OCI-LY1 (cell line): Measurements from ENCODE around the gene IL15RA.

Experiments used
- H2AFZ ChIP-seq: fragments of 200-600 bp; sonication (generic), shearing (Covaris generic); 2 replicates; pipeline ENCODE4 v1.6.0; 2014; ENCODE audit warnings: antibody characterized with exemption, mild to moderate bottlenecking, low read length
- H3F3A ChIP-seq: fragments of 200-600 bp; sonication (generic), shearing (Covaris generic); 2 replicates; pipeline ENCODE4 v1.6.0; 2014; ENCODE audit warnings: mild to moderate bottlenecking, antibody characterized with exemption, low read length, moderate library complexity; ENCODE audit not compliant: insufficient read depth
- H3K27ac ChIP-seq: fragments of 200-600 bp; sonication (generic); 2 replicates; pipeline ENCODE4 v1.5.1; 2014; ENCODE audit warnings: low read length, mixed run types, mild to moderate bottlenecking, low read depth; ENCODE audit not compliant: poor library complexity, severe bottlenecking
- H3K27me3 ChIP-seq: fragments of 200-600 bp; sonication (generic); 2 replicates; pipeline ENCODE4 v1.6.0; 2014; ENCODE audit warnings: antibody characterized with exemption, mild to moderate bottlenecking, low read length, moderate library complexity; ENCODE audit not compliant: insufficient read depth
- H3K36me3 ChIP-seq: fragments of 200-600 bp; sonication (generic); 2 replicates; pipeline ENCODE4 v1.6.1; 2014; ENCODE audit warnings: mild to moderate bottlenecking, antibody characterized with exemption, low read length, moderate library complexity, mixed read lengths; ENCODE audit not compliant: insufficient read depth
- H3K4me1 ChIP-seq: fragments of 200-600 bp; sonication (generic); 2 replicates; pipeline ENCODE4 v1.5.1; 2014; ENCODE audit warnings: mild to moderate bottlenecking, low read length, moderate library complexity; ENCODE audit not compliant: insufficient read depth, severe bottlenecking
- H3K4me2 ChIP-seq: fragments of 200-600 bp; sonication (generic), shearing (Covaris generic); 2 replicates; pipeline ENCODE4 v1.6.1; 2014; ENCODE audit warnings: low read length
- H3K4me3 ChIP-seq: fragments of 200-600 bp; sonication (generic); 2 replicates; pipeline ENCODE4 v1.5.1; 2014; ENCODE audit warnings: low read length, low read depth, mild to moderate bottlenecking, mixed read lengths; ENCODE audit not compliant: poor library complexity, severe bottlenecking
- H3K79me2 ChIP-seq: fragments of 200-600 bp; shearing (Covaris generic); 2 replicates; pipeline ENCODE4 v1.6.1; 2016; ENCODE audit warnings: mixed run types, low read length, mixed read lengths; ENCODE audit not compliant: insufficient read depth
- H3K9ac ChIP-seq: fragments of 200-600 bp; sonication (generic), shearing (Covaris generic); 2 replicates; pipeline ENCODE4 v1.6.1; 2014; ENCODE audit warnings: mild to moderate bottlenecking, low read length, mixed read lengths
- H3K9me2 ChIP-seq: fragments of 200-600 bp; sonication (generic), shearing (Covaris generic); 2 replicates; pipeline ENCODE4 v1.6.1; 2014; ENCODE audit warnings: low read depth, mild to moderate bottlenecking, low read length, mixed read lengths
- H3K9me3 ChIP-seq: fragments of 200-600 bp; shearing (Covaris generic); 2 replicates; pipeline ENCODE4 v1.6.1; 2014; ENCODE audit warnings: low read length, mixed read lengths
- H4K20me1 ChIP-seq: fragments of 200-600 bp; sonication (generic), shearing (Covaris generic); 2 replicates; pipeline ENCODE4 v1.6.0; 2016; ENCODE audit warnings: mild to moderate bottlenecking, low read length; ENCODE audit not compliant: insufficient read depth
- EZH2 ChIP-seq: fragments of 200-600 bp; sonication (generic), shearing (Covaris generic); IDR thresholded peaks from 2 replicates; pipeline ENCODE4 v1.8.0; 2017; ENCODE audit warnings: borderline replicate concordance, mixed run types, mild to moderate bottlenecking, antibody characterized with exemption, low read length, moderate library complexity, mixed read lengths
- TF ChIP-seq, protein P1 (sequence below): fragments of 200-600 bp; sonication (generic), shearing (Covaris generic); IDR thresholded peaks from 2 replicates; pipeline ENCODE4 v1.5.1; 2017; ENCODE audit warnings: mild to moderate bottlenecking, antibody characterized with exemption, low read length, moderate library complexity, mixed read lengths

Gene IL15RA

DNA sequence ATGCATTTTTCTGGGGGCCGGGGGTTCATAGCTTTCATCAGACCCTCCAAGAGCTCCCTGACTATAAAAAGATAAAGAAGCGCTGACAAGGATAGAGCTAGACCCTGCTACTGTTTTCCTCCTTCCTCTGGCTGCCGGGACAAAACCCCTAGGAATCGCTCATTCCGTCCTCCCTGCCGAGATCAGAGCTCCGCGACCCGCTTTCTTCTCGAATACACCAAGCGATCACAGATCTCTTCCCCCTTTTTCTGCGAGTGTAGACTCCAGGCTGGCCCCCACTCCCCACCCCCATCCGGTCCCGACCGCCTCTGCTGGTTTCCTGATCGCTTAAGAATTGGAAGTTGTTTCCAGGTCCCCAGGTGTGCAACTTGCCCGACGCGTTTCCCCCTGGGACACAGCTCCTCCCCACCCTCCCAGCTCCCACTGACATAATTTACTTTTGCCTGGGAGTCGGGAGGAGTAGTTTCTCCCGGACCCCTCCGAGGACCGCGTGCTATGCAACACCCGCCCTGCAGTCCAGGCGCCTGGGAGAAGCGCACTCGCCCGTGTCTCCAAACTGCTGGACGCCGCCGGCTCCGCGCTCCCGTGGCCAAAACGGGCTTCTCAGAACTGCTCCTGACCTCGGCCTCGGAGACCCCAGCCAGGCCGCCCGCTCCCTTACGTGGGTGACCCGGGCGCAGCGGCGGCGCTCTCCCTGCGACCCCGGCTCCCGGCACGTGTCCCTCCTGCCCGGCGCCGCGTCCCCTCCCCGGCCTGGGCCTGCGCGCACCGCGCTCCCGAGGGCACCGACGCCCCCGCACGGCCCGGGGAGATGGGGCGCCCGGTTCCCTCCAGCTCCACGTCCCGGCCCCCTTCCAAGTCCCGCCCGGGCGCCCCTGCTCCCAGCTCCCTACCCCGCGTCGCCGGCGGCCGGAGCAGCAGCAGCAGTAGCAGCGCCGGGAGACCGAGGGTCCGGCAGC lies 552 bp downstream of the IL15RA start:
- H3F3A ChIP-seq: no peaks in the 10 kb centered on the region
- H3K9me2 ChIP-seq: no peaks in the 10 kb centered on the region
- no peaks in the 10 kb centered on the region for H3K9me3 ChIP-seq
- H4K20me1 ChIP-seq: no peaks in the 10 kb centered on the region
- H3K36me3 ChIP-seq: no peaks in the 10 kb centered on the region
- peaks cover 15% of the 10 kb centered on the region for H3K4me1 ChIP-seq
- no peak overlapping the region for H3K27ac ChIP-seq
- H3K4me3 ChIP-seq: peak overlapping the region; percentile 66
- no peak overlapping the region for H2AFZ ChIP-seq
- TF ChIP-seq EZH2: no peak
- TF ChIP-seq, protein P1, sequence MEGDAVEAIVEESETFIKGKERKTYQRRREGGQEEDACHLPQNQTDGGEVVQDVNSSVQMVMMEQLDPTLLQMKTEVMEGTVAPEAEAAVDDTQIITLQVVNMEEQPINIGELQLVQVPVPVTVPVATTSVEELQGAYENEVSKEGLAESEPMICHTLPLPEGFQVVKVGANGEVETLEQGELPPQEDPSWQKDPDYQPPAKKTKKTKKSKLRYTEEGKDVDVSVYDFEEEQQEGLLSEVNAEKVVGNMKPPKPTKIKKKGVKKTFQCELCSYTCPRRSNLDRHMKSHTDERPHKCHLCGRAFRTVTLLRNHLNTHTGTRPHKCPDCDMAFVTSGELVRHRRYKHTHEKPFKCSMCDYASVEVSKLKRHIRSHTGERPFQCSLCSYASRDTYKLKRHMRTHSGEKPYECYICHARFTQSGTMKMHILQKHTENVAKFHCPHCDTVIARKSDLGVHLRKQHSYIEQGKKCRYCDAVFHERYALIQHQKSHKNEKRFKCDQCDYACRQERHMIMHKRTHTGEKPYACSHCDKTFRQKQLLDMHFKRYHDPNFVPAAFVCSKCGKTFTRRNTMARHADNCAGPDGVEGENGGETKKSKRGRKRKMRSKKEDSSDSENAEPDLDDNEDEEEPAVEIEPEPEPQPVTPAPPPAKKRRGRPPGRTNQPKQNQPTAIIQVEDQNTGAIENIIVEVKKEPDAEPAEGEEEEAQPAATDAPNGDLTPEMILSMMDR: no peak
- H3K79me2 ChIP-seq: no peaks in the 10 kb centered on the region
- no peaks in the 10 kb centered on the region; the same call in 1 of the 2 replicates for H3K27me3 ChIP-seq
- peak overlapping the region; percentile 60 for H3K4me2 ChIP-seq
- H3K9ac ChIP-seq: peak overlapping the region; percentile 42

DNA sequence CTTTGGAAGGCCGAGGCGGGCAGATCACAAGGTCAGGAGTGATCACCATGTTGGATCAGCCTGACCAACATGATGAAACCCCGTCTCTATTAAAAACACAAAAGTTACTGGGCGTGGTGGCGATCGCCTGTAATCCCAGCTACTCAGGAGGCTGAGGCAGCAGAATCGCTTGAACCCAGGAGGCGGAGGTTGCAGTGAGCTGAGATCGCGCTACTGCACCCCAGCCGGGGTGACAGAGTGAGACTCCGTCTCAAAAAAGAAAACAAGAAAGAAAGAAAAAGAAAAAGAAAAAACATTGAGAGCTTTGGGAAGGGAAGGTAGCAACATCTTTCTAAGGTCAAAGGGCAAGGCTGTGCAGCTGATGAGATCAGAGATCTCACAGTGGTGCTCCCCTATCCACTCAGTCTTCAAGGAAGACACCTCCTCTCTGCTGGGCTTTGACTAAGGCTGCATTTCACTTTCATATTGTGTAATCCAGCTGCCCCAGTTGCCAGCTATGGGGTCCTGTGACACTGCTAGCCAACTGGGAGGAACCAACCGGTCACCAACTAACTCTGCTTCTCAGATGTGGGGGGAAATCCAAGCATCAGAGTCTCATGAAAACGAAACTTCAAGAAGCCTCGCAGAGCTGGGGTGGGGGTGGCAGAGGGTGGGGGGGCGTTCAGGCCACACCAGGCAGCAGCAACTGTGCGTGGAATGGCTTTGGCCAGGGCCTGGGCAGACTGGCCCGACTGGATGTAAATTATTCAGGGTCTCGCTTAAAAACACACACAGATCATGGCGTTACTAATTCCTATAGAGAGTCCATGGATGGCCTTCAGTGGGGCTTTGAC lies 1.5 kb downstream of the IL15RA start:
- H3K4me2 ChIP-seq: peak overlapping the region; percentile 60
- peaks cover 15% of the 10 kb centered on the region for H3K4me1 ChIP-seq
- H3K79me2 ChIP-seq: no peaks in the 10 kb centered on the region
- no peak overlapping the region for H2AFZ ChIP-seq
- no peak overlapping the region for H3K27ac ChIP-seq
- H3K9me2 ChIP-seq: no peaks in the 10 kb centered on the region
- H3K27me3 ChIP-seq: no peaks in the 10 kb centered on the region; the same call in 1 of the 2 replicates
- no peaks in the 10 kb centered on the region for H3K9me3 ChIP-seq
- no peaks in the 10 kb centered on the region for H3F3A ChIP-seq
- TF ChIP-seq, protein P1: no peak
- TF ChIP-seq EZH2: no peak
- no peak overlapping the region; the same call in 1 of the 2 replicates for H3K9ac ChIP-seq
- H4K20me1 ChIP-seq: no peaks in the 10 kb centered on the region
- H3K36me3 ChIP-seq: no peaks in the 10 kb centered on the region
- peak overlapping the region; percentile 66 for H3K4me3 ChIP-seq

DNA sequence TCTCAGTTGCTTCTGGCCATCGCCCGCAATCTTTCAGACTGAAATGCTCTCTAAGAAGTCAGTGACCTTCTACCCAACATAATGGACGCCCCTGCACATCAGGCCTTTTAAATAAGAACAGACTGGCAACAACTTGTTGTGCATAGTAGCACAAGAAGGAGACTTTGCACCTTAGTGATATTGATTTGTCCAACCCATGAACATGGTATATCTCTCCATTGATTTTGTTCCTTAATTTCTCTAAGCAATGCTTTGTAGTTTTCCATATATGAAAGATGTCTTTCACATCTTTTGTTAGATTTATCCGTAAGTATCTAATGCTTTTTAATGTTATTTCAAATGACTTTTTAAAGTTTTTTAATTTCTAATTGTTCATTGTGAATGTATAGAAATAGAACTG lies 4.3 kb downstream of the IL15RA start:
- no peak overlapping the region for H3K4me3 ChIP-seq
- no peaks in the 10 kb centered on the region for H3K9me2 ChIP-seq
- TF ChIP-seq, protein P1: no peak
- TF ChIP-seq EZH2: no peak
- no peaks in the 10 kb centered on the region; the same call in 1 of the 2 replicates for H3K27me3 ChIP-seq
- H3K27ac ChIP-seq: no peak overlapping the region
- no peaks in the 10 kb centered on the region for H4K20me1 ChIP-seq
- no peak overlapping the region for H3K9ac ChIP-seq
- H3K36me3 ChIP-seq: no peaks in the 10 kb centered on the region
- no peaks in the 10 kb centered on the region for H3K79me2 ChIP-seq
- peaks cover 13% of the 10 kb centered on the region for H3K4me1 ChIP-seq
- H2AFZ ChIP-seq: no peak overlapping the region
- no peak overlapping the region for H3K4me2 ChIP-seq
- no peaks in the 10 kb centered on the region for H3F3A ChIP-seq
- H3K9me3 ChIP-seq: no peaks in the 10 kb centered on the region
